ENCODE data around the gene TNFRSF1B.
"Not testable (repeated sequence)": the region's sequence is repeated elsewhere in the genome, so short reads cannot be mapped to it uniquely, and the experiment has no call there.

TNFRSF1B gene

GRCh38 chr1:12194666-12195216 is 27.9 kb downstream of the TNFRSF1B start:
- no peak for DNase-seq

- DNase-seq: no peak
Observed at GRCh38 chr1:12195416-12195815, 28.6 kb downstream of the TNFRSF1B start.

- peak; percentile 92 to 93 for DNase-seq
Observed at GRCh38 chr1:12196641-12197482, 30.1 kb downstream of the TNFRSF1B start.

- no peak for DNase-seq
Observed at GRCh38 chr1:12197483-12197880, 30.7 kb downstream of the TNFRSF1B start.

GRCh38 chr1:12200208-12200607 is 33.4 kb downstream of the TNFRSF1B start:
- no peak for DNase-seq

GRCh38 chr1:12201352-12202189 is 34.8 kb downstream of the TNFRSF1B start:
- no peak for DNase-seq

GRCh38 chr1:12202190-12202497 is 35.4 kb downstream of the TNFRSF1B start:
- DNase-seq: no peak

- no peak for DNase-seq
Observed at GRCh38 chr1:12202577-12202976, 35.8 kb downstream of the TNFRSF1B start.

- DNase-seq: no peak
Observed at GRCh38 chr1:12203216-12204007, 36.6 kb downstream of the TNFRSF1B start.

- DNase-seq: no peak
Observed at GRCh38 chr1:12204140-12204539, 37.3 kb downstream of the TNFRSF1B start.

- DNase-seq: no peak
Observed at GRCh38 chr1:12204754-12205658, 38.2 kb downstream of the TNFRSF1B start.

GRCh38 chr1:12206238-12206637 is 39.4 kb downstream of the TNFRSF1B start:
- no peak for DNase-seq

GRCh38 chr1:12206792-12207424 is 40.1 kb downstream of the TNFRSF1B start:
- no peak for DNase-seq

GRCh38 chr1:12208271-12208670 is 41.5 kb downstream of the TNFRSF1B start:
- no peak for DNase-seq

GRCh38 chr1:12208764-12209494 is 42.1 kb downstream of the TNFRSF1B start:
- peak; percentile 73 to 77 for DNase-seq

- DNase-seq: no peak
Observed at GRCh38 chr1:12209495-12209832, 42.7 kb downstream of the TNFRSF1B start.

- no peak for DNase-seq
Observed at GRCh38 chr1:12215118-12215961, 48.5 kb downstream of the TNFRSF1B start.

GRCh38 chr1:12219800-12220199 is 53.0 kb downstream of the TNFRSF1B start:
- no peak for DNase-seq

GRCh38 chr1:12220890-12221289 is 54.1 kb downstream of the TNFRSF1B start:
- DNase-seq: no peak

GRCh38 chr1:12222700-12223099 is 55.9 kb downstream of the TNFRSF1B start:
- not testable (repeated sequence) for DNase-seq
